Right kidney (tissue), 1 donor: ENCODE data around the gene SFT2D1.

ENCODE experiments used
- DNase-seq: peaks from one replicate; pipeline ENCODE4 v3.0.0-alpha.2; 2016

SFT2D1 gene

DNA sequence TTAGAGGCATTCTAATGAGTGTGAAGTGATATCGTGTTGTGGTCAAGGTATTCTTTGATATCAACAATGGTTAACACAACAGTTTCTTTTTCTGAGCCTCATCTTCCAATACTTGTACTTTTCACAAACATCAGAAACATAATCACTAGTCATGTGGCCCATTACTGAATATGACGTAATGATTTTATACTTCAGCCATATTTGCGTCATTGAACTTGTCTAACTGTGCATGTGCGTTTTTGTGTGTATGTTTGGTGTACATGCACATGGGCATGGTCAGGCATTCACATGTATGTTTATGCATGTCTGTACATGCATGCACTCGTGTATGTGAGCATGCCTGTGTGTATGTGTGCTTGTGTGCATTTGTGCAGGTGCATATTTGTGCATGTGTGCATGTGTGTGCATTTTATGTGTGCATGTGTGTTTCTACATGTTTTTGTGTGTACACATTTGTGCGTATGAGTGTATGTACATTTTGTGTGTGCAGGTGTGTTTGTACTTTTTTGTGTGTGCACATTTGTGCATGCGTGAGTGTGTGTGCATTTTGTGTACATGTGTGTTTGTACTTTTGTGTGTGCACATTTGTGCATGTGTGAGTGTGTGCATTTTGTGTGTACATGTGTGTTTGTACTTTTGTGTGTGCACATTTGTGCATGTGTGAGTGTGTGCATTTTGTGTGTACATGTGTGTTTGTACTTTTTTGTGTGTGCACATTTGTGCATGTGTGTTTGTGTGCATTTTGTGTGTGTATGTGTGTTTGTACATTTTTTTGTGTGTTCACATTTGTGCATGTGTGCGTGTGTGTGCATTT, 63.6 kb downstream of the SFT2D1 start:
- DNase-seq = no peak

GRCh38 chr6:166277892-166278578, 64.3 kb downstream of the SFT2D1 start:
- no peak for DNase-seq

GRCh38 chr6:166277018-166277417, 65.3 kb downstream of the SFT2D1 start:
- DNase-seq = no peak

DNA sequence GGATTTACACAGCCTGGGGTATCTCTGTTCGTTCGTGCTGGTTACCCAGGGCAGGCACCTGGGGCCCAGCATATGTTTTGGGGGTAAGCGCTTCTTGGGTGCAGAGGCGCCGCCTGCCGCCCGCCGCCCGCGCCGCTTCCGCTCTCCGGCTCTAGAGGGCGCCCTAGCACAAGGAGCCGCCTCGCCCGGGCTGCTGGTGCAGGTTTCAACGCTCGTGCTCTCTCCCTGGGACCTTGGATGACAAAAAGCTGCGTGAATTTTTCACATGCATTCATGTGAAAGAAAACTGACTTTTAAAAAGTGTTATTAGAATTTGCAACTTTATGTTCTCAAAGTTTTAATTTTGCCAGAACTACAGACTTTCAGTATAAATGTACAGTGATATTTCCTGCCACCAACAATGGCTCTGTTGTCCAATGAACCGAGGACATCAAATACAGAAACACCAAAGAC, 66.6 kb downstream of the SFT2D1 start:
- DNase-seq = peak; percentile 72

- no peak for DNase-seq
Measured at GRCh38 chr6:166274739-166275370, 67.5 kb downstream of the SFT2D1 start.

GRCh38 chr6:166274163-166274562, 68.2 kb downstream of the SFT2D1 start:
- DNase-seq = no peak

DNA sequence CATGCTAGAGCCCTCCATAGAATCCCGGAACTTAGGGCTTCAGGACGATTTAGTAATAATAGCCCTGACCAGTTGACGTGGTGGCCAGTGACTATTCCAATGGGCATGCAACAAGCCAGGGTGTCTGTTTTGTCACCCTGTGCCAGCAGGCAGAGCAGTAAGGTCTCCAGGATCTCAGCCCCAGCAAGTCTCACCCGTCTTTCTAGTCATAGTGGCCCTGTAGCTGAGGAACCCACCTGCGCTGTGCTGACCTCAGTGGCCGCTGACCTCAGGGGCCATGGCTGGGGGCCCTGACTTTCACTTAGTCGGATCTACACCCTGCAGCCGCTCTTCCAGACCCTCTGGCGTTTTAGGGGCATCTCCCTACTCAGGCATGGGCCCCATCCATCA, 71.0 kb downstream of the SFT2D1 start:
- DNase-seq = no peak

GRCh38 chr6:166270706-166271375, 71.5 kb downstream of the SFT2D1 start:
- DNase-seq = no peak
